ENCODE results near the gene P3R3URF.

- TF ChIP-seq CTCF (IDR thresholded peaks at IDR 0.05) (no peak), POLR2A (IDR thresholded peaks at IDR 0.05; ENCODE audit: low read depth) (no peak)
Observed at GRCh38 chr1:46133181-46133658, 43.1 kb downstream of the P3R3URF start.

Data from esophagus muscularis mucosa (tissue), 3 donors.